ENCODE results near the gene CDY2B.
"Not testable (repeated sequence)": the region's sequence is repeated elsewhere in the genome, so short reads cannot be mapped to it uniquely, and the experiment has no call there.

CDY2B gene

GRCh38 chrY:17880120-17880519, at the start of gene CDY2B:
TSS of gene CDY2B (minus strand) at chrY:17880220. CDS start at chrY:17879892, 328 bp downstream.
- DNase-seq: not testable (repeated sequence)

GRCh38 chrY:17908009-17908408, 28.0 kb upstream of the CDY2B start:
- not testable (repeated sequence) for DNase-seq

- DNase-seq: not testable (repeated sequence)
Measured at GRCh38 chrY:17907351-17907750, 27.3 kb upstream of the CDY2B start.

- DNase-seq: not testable (repeated sequence)
Measured at GRCh38 chrY:17881697-17882096, 1.7 kb upstream of the CDY2B start.

GRCh38 chrY:17876767-17877166, 3.3 kb downstream of the CDY2B start:
- not testable (repeated sequence) for DNase-seq

GRCh38 chrY:17875401-17875800, 4.6 kb downstream of the CDY2B start:
- not testable (repeated sequence) for DNase-seq

- not testable (repeated sequence) for DNase-seq
Measured at GRCh38 chrY:17871194-17871903, 8.7 kb downstream of the CDY2B start.

GRCh38 chrY:17870737-17871136, 9.3 kb downstream of the CDY2B start:
- DNase-seq: not testable (repeated sequence)

GRCh38 chrY:17867850-17868249, 12.2 kb downstream of the CDY2B start:
- not testable (repeated sequence) for DNase-seq

- DNase-seq: not testable (repeated sequence)
Measured at GRCh38 chrY:17860634-17861033, 19.4 kb downstream of the CDY2B start.

- not testable (repeated sequence) for DNase-seq
Measured at GRCh38 chrY:17856963-17857848, 22.8 kb downstream of the CDY2B start.

- not testable (repeated sequence) for DNase-seq
Measured at GRCh38 chrY:17856508-17856907, 23.5 kb downstream of the CDY2B start.

- DNase-seq: not testable (repeated sequence)
Measured at GRCh38 chrY:17849131-17849530, 30.9 kb downstream of the CDY2B start.

- not testable (repeated sequence) for DNase-seq
Measured at GRCh38 chrY:17832149-17832548, 47.9 kb downstream of the CDY2B start.

Measured in stimulated activated CD4-positive, alpha-beta T cell treated with anti-CD3 and anti-CD28 coated beads, Interleukin-12 subunit alpha, Interleukin-12 subunit beta, amount 100 ng/mL, for 4 hours (primary cell).